ENCODE results near the gene HMCN1.
"Not testable (repeated sequence)": the region's sequence is repeated elsewhere in the genome, so short reads cannot be mapped to it uniquely, and the experiment has no call there.

The HMCN1 gene

DNA sequence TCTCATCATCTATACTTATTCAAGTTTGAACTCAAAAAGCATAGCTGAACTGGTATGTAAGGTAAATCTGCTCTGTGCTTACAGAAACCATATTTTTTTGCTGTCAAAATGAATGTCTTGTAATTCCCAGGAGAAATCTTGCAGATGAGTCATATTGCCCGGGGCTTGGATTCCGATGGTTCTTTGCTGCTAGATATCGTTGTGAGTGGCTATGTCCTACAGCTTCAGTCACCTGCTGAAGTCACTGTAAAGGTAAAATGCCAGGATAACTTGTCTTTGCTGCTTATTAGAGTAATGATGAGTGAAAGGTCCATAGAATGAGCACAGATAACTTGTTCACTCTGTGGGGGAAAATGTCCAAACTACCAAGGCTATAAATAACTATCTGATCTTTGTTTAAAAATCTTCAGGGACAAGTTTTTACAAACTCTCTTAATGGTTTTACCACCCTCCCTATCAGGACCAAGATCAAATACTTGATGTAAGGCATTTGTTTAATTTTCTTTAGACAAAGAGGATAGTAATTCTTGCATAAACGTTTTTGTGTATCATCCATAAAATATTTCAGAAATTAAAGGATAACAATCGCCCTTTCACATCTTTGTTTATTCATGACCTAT, 418.5 kb downstream of the HMCN1 start:
- no peak for DNase-seq (ENCODE audit: low read depth)

- no peak for DNase-seq (ENCODE audit: low read depth)
These were observed 420.5 kb downstream of the HMCN1 start for GRCh38 chr1:186154651-186155050.

- peak; percentile 34 for DNase-seq (ENCODE audit: low read depth)
These were observed 421.4 kb downstream of the HMCN1 start for GRCh38 chr1:186155594-186155993.

GRCh38 chr1:186162895-186163294, 428.7 kb downstream of the HMCN1 start:
- DNase-seq (ENCODE audit: low read depth), result not testable (repeated sequence)

GRCh38 chr1:186164773-186165172, 430.6 kb downstream of the HMCN1 start:
- no peak for DNase-seq (ENCODE audit: low read depth)

DNA sequence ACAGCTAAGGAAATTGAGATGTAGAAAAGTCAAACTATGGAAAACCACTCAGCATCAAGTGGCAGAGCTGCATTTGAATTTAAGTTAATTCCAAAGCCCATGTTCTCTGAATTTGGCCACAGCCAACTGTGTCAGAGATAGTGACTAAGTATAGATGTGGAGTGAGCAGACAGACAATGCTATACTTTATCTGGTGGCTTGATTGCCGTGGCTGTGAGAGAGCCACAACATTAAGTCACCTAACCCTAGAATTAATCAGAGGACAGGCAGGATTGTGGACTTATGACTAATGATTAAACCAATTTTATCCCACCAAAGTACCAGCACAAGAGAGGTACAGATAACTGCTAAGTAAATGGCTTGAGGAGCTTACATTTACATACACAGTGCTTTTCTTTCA, 431.1 kb downstream of the HMCN1 start:
- no peak for DNase-seq (ENCODE audit: low read depth)

DNA sequence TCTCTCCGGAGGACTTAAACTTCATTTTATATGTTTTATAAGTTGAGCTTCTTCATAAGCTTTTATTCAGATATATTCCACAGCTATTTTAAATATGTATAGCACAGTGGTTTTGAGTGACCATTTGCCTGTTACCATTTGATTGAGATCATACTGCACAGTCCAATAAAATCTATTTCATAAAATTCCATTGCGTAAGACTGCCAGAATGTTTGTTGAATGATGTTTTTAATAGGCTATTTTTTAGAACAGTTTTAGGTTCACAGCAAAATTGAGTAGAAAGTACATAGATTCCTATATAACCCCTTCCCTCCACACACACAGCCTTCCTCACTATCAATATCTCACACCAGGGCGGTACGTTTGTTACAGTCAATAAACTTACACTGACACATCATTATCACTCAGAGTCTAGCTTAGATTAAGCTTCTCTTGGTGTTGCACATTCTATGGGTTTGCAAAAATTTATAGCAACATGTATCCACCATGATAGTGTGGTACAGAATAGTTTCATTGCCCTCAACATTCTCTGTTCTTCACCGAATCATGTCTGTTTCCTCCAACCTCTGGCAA, 433.0 kb downstream of the HMCN1 start:
- no peak for DNase-seq (ENCODE audit: low read depth)

GRCh38 chr1:186175588-186175987, 441.4 kb downstream of the HMCN1 start:
- DNase-seq (ENCODE audit: low read depth), result no peak

DNA sequence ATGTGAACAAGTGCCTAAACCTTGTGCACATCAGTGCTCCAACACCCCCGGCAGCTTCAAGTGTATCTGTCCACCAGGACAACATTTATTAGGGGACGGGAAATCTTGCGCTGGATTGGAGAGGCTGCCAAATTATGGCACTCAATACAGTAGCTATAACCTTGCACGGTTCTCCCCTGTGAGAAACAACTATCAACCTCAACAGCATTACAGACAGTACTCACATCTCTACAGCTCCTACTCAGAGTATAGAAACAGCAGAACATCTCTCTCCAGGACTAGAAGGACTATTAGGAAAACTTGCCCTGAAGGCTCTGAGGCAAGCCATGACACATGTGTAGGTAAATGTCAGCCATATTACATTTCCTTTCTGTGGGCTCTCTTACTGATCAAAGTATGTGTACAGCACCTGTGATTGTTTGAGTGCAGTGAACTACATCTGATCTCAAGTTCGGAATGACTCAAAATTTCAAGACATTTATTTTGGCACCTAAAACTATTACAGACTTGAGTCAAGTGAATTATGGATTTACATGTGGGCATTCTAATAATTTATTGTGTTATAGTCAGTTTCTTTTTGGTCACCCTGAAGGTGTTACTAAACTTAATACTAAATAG, 444.3 kb downstream of the HMCN1 start:
- no peak for DNase-seq (ENCODE audit: low read depth)

DNA sequence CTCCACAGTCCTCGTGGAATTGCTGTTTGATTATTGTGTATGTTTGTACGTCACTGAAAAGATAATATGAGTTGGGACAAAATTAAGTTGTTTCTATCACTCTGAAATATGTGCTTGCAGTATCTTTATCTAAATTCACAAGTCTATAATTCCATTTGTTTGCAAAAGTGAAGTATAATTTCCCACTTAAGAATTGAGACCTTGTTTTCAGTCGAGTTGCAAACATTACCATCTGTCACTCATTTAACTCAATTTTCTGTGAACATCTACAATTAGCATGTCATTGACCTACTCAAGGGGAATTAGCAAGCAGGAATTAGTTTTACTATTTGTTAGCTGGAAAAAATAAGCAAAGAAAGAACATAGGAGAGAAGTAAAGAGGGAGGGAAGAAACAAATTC, 445.0 kb downstream of the HMCN1 start:
- no peak for DNase-seq (ENCODE audit: low read depth)

DNA sequence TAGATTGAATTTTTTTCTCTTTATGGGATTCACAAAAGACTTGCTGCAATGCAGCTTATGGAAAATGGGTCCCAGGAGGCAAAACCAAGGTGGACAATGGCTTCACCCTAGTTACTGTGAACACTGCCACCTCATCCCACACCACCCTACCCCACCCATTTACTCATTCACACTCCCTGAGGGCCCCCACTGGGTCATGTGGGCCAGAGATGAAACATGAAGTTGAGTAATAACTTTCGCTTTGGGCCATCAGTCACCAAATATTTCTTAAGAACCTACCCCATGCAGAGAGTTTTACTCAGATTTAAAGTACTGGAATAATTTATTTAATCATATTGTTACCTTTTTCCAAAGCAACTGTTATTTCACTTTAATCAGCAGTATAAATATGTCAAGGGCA, 449.0 kb downstream of the HMCN1 start:
- DNase-seq (ENCODE audit: low read depth), result no peak

GRCh38 chr1:186183970-186184628, 449.9 kb downstream of the HMCN1 start:
- no peak for DNase-seq (ENCODE audit: low read depth)

GRCh38 chr1:186186251-186186650, 452.1 kb downstream of the HMCN1 start:
- not testable (repeated sequence) for DNase-seq (ENCODE audit: low read depth)

DNA sequence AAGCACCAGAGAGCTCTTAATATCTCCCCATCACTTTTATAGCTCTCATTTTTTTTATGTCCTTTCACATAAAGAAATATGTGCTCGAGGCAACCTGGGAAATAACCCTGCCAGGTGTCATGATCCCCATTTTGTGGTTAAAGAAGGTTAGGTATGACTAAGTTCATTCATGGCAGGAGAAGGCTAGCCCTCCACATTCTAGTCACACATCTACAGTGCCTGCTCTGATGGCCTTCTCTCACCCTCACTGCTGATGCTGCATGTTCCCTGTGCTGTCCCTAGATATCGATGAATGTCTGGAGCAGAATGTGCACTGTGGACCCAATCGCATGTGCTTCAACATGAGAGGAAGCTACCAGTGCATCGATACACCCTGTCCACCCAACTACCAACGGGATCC, 453.4 kb downstream of the HMCN1 start:
- no peak for DNase-seq (ENCODE audit: low read depth)

GRCh38 chr1:186188004-186188539, 453.9 kb downstream of the HMCN1 start:
- no peak for DNase-seq (ENCODE audit: low read depth)

- no peak for DNase-seq (ENCODE audit: low read depth)
These were observed 454.5 kb downstream of the HMCN1 start for GRCh38 chr1:186188736-186189135.

GRCh38 chr1:186189156-186189555, 455.0 kb downstream of the HMCN1 start:
- no peak for DNase-seq (ENCODE audit: low read depth)

DNA sequence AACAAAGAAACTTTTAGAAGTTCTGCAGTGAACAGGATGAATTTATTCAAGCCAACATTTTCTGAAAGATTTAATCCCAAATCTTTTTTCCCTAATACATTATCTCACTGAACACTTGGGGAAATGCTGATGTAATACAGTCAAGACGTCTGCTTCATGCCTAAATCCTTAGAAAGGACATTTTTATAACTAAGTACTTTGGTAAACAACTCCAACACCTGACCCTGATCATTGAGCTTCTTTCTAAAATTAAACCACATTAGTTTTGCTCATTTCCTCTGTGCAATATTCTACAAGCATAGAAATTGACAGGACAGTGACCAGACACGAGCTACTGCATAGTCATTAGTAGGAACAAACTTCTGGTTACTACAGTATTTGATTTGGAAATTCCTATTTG, 457.3 kb downstream of the HMCN1 start:
- no peak for DNase-seq (ENCODE audit: low read depth)

GRCh38 chr1:186193224-186193623, 459.0 kb downstream of the HMCN1 start:
- no peak for DNase-seq (ENCODE audit: low read depth)

DNA sequence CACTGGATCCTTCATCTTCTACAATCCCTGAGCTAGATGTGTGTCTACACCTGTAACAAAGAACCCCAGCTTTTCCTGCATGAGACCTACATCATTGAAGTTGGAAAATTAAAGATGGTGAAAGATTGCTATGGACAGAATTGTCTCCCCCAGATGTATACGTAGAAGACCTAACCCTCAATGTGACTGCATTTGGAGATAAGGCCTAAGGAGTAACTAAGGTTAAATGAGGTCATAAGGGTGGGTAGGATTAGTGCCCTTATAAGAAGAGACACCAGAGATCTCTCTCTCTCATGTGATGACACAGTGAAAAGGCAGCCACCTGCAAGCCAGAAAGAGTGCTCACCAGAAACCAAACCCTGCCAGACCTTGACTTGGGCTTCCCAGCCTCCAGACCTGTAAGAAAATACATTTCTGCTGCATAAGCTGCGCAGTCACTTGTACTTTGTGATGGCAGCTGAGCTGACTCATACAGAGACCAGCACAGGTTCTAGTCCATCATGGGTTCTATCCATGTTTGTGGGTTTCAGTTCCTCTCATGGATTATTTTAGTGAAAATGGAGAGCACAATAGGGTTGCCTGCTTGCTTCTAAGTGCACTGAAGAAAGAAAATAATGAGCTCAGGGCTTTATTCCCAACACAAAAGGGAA, 460.0 kb downstream of the HMCN1 start:
- no peak for DNase-seq (ENCODE audit: low read depth)

GRCh38 chr1:186195377-186195931, 461.3 kb downstream of the HMCN1 start:
- DNase-seq (ENCODE audit: low read depth), result no peak

GRCh38 chr1:186202271-186202764, 468.1 kb downstream of the HMCN1 start:
- DNase-seq (ENCODE audit: low read depth), result no peak

All from GM04503 (cell line).